ENCODE measurements around the gene RAB25. TPM values are rescaled to one million over a fixed set of nuclear protein-coding genes. Genes with fewer than 3 reads are reported as not detected.
A peak's percentile ranks its signal among the peaks of the same experiment; 100 is the strongest.

The RAB25 gene
- total and polyA plus RNA-seq, 2 of the 13 experiments (the other 11 are each of a cell fraction or from before 2014, with no cell fraction given), result 0.20 to 0.22 TPM

GRCh38 chr1:156086256-156086662 is 25.3 kb downstream of the RAB25 start (continued):
- TF ChIP-seq ZFP91 (CRISPR knock-in tag; IDR thresholded peaks at IDR 0.05; ENCODE audit: borderline replicate concordance) (0 out of 2 replicates have a peak, but pooled peaks have one; percentile 23), HOXA3 (CRISPR knock-in tag; IDR thresholded peaks at IDR 0.05) (peak; percentile 71), ZC3H13 (CRISPR knock-in tag; IDR thresholded peaks at IDR 0.05) (no peak), SNAPC4 (CRISPR knock-in tag; IDR thresholded peaks at IDR 0.05) (no peak), ZNF496 (CRISPR knock-in tag; IDR thresholded peaks at IDR 0.05; ENCODE audit: insufficient replicate concordance) (no peak), PHF21A (CRISPR knock-in tag; IDR thresholded peaks at IDR 0.05) (peak; percentile 99), GLI4 (CRISPR knock-in tag; IDR thresholded peaks at IDR 0.05; ENCODE audit: borderline replicate concordance) (no peak), KLF6 (CRISPR knock-in tag; IDR thresholded peaks at IDR 0.05) (0 out of 2 replicates have a peak, but pooled peaks have one; percentile 45), ZNF619 (CRISPR knock-in tag; IDR thresholded peaks at IDR 0.05) (no peak), ZBED4 (CRISPR knock-in tag; IDR thresholded peaks at IDR 0.05; ENCODE audit: borderline replicate concordance) (peak; percentile 68; the same call in 1 of the 2 replicates), ZNF792 (CRISPR knock-in tag; IDR thresholded peaks at IDR 0.05) (0 out of 2 replicates have a peak, but pooled peaks have one; percentile 56), AGO2 (optimal IDR thresholded peaks at IDR 0.05; ENCODE audit: low read depth, low read length) (no peak), KDM4B (CRISPR knock-in tag; IDR thresholded peaks at IDR 0.05) (0 out of 2 replicates have a peak, but pooled peaks have one; percentile 23), ZNF333 (CRISPR knock-in tag; IDR thresholded peaks at IDR 0.05; ENCODE audit: borderline replicate concordance) (no peak), TRIM24 (CRISPR knock-in tag; IDR thresholded peaks at IDR 0.05) (0 out of 2 replicates have a peak, but pooled peaks have one; percentile 59), PBX3 (CRISPR knock-in tag; IDR thresholded peaks at IDR 0.05; ENCODE audit: borderline replicate concordance) (no peak), ZNF260 (CRISPR knock-in tag; IDR thresholded peaks at IDR 0.05; ENCODE audit: borderline replicate concordance, low read depth) (no peak)
